GM12878 (cell line): ENCODE measurements around the gene SCMH1. TPM values are rescaled to one million over a fixed set of nuclear protein-coding genes. Genes with fewer than 3 reads are reported as not detected.
"Not testable (repeated sequence)": the region's sequence is repeated elsewhere in the genome, so short reads cannot be mapped to it uniquely, and the experiment has no call there.

Experiments
- ATAC-seq: fragments of 200-7000 bp; cut with Tn5 transposase; 3 replicates; pipeline ENCODE4 v1.9.1; 2020; ENCODE audit warnings: mild to moderate bottlenecking, moderate library complexity
- BruUV-seq: library from RNA; stranded (reverse); fragments of 400-500 nt; replicated peaks from 2 replicates; lab custom pipeline; 2021; lab: Mats Ljungman, UMichigan
- CTCF ChIA-PET: fragments of 300-600 bp; sonication (Branson Sonifier 250); formaldehyde crosslinking; extraction: SDS; loops from one replicate; lab custom pipeline; 2021; ENCODE audit warnings: inconsistent platforms; lab: Yijun Ruan, JAX
- POLR2A ChIA-PET: fragments of 350-600 bp; formaldehyde crosslinking; extraction: SDS; loops from one replicate; lab custom pipeline; 2021; ENCODE audit warnings: inconsistent platforms; lab: Charles Lee
- RAD21 ChIA-PET: fragments of 300-600 bp; sonication (Branson Sonifier 250); formaldehyde crosslinking; loops from one replicate; lab custom pipeline; 2023; ENCODE audit warnings: antibody characterized with exemption; ENCODE audit not compliant: unreplicated experiment; lab: Charles Lee
- SMC1A ChIA-PET: fragments of 300-600 bp; sonication (Branson Sonifier 250); formaldehyde crosslinking; loops from one replicate; lab custom pipeline; 2023; ENCODE audit not compliant: unreplicated experiment, uncharacterized antibody; lab: Charles Lee
- DNase-seq: peaks from one replicate; pipeline ENCODE4 v3.0.0-alpha.2; 2011; ENCODE audit warnings: low read depth, low spot score
- FAIRE-seq: peaks from 3 replicates; lab custom pipeline; 2011; peaks lifted over from hg19 to GRCh38; lab: Jason Lieb, UNC
- H2AFZ ChIP-seq: 2 replicates; pipeline ENCODE4 v1.6.0; 2011; ENCODE audit warnings: low read depth, low read length, control low read depth; ENCODE audit not compliant: control insufficient read depth
- H3K27ac ChIP-seq: 2 replicates; pipeline ENCODE4 v1.5.1; 2011; ENCODE audit warnings: control low read depth; ENCODE audit not compliant: control insufficient read depth, insufficient read depth
- H3K27me3 ChIP-seq, 2 experiments: replicated peaks in 1 of 2; 2 replicates each; pipeline versions ENCODE4 v1.6.0 to v1.6.1; 2011; ENCODE audit warnings: low read length in 1 of 2; ENCODE audit not compliant: control insufficient read depth in 2 of 2, insufficient read depth in 2 of 2
- H3K36me3 ChIP-seq, 2 experiments: 2 replicates each; pipeline ENCODE4 v1.5.1; 2011; ENCODE audit warnings: low read length in 1 of 2; ENCODE audit not compliant: control insufficient read depth in 2 of 2, insufficient read depth in 2 of 2
- H3K4me1 ChIP-seq: 2 replicates; pipeline ENCODE4 v1.6.1; 2011; ENCODE audit warnings: mild to moderate bottlenecking, low read length, moderate library complexity, mixed read lengths; ENCODE audit not compliant: control insufficient read depth, insufficient read depth
- H3K4me2 ChIP-seq: 2 replicates; pipeline ENCODE4 v1.6.0; 2011; ENCODE audit warnings: control low read depth; ENCODE audit not compliant: control insufficient read depth, insufficient read depth
- H3K4me3 ChIP-seq: fragments of 200-600 bp; sonication (generic); 2 replicates; pipeline ENCODE4 v1.5.1; 2016
- H3K79me2 ChIP-seq: 2 replicates; pipeline ENCODE4 v1.6.0; 2011; ENCODE audit warnings: low read length; ENCODE audit not compliant: control insufficient read depth, insufficient read depth
- H3K9ac ChIP-seq: 2 replicates; pipeline ENCODE4 v1.8.0; 2011; ENCODE audit warnings: low read length, control low read depth, mixed read lengths; ENCODE audit not compliant: control insufficient read depth, insufficient read depth
- H3K9me3 ChIP-seq: replicated peaks from 3 replicates; pipeline ENCODE4 v1.5.1; 2011; ENCODE audit warnings: mild to moderate bottlenecking, low read length; ENCODE audit not compliant: control insufficient read depth, insufficient read depth
- H4K20me1 ChIP-seq: 2 replicates; pipeline ENCODE4 v1.6.0; 2011; ENCODE audit not compliant: control insufficient read depth, insufficient read depth
- BCL3 ChIP-seq: IDR thresholded peaks from 2 replicates; pipeline ENCODE4 v1.6.1; 2011; ENCODE audit warnings: borderline replicate concordance, low read depth, mild to moderate bottlenecking, moderate library complexity, low read length; ENCODE audit not compliant: insufficient read depth, poor library complexity, severe bottlenecking
- BCLAF1 ChIP-seq: fragments of 450-650 bp; IDR thresholded peaks from 2 replicates; pipeline ENCODE4 v1.6.1; 2017; ENCODE audit warnings: antibody characterized with exemption, mild to moderate bottlenecking, moderate library complexity
- CREB1 ChIP-seq: IDR thresholded peaks from 2 replicates; pipeline ENCODE4 v1.6.1; 2012; ENCODE audit warnings: low read depth, mild to moderate bottlenecking, inconsistent platforms
- CREM ChIP-seq: IDR thresholded peaks from 2 replicates; pipeline ENCODE4 v1.6.1; 2014; ENCODE audit warnings: antibody characterized with exemption, low read depth
- HDAC2 ChIP-seq: fragments of 200-600 bp; sonication (generic); IDR thresholded peaks from 2 replicates; pipeline ENCODE4 v1.6.1; 2017
- RAD21 ChIP-seq: IDR thresholded peaks from 2 replicates; pipeline ENCODE4 v1.6.1; 2011; ENCODE audit warnings: mild to moderate bottlenecking, low read depth, low read length, moderate library complexity; ENCODE audit not compliant: insufficient read depth
- RAD51 ChIP-seq: fragments of 450-650 bp; IDR thresholded peaks from 2 replicates; pipeline ENCODE4 v1.6.1; 2016; ENCODE audit warnings: moderate library complexity, mild to moderate bottlenecking, inconsistent platforms
- REST ChIP-seq: IDR thresholded peaks from 2 replicates; pipeline ENCODE4 v1.6.1; 2012; ENCODE audit warnings: mild to moderate bottlenecking, low read depth, low read length
- SMAD1 ChIP-seq: fragments of 450-650 bp; IDR thresholded peaks from 2 replicates; pipeline ENCODE4 v1.6.1; 2018; ENCODE audit warnings: mild to moderate bottlenecking, low read depth; ENCODE audit not compliant: partially characterized antibody
- TARDBP ChIP-seq: IDR thresholded peaks from 2 replicates; pipeline ENCODE4 v1.6.1; 2016; ENCODE audit warnings: borderline replicate concordance
- WGBS: methylation state at CpG from one replicate; pipeline ENCODE4 v1.1.6; 2016; ENCODE audit warnings: low lambda C conversion rate; ENCODE audit not compliant: insufficient replicate concordance, insufficient coverage; ENCODE audit errors: missing lambda C conversion rate; 5-methylcytosine and 5-hydroxymethylcytosine counted together
- in situ Hi-C: fragments of 300-500 bp; cut with MboI; formaldehyde crosslinking; loops from 9 replicates; pipeline ENCODE4 v1.14.3; 2018; ENCODE audit warnings: mixed read lengths
- intact Hi-C: fragments of 100-400 bp; cut with micrococcal nuclease; formaldehyde crosslinking; loops from one replicate; pipeline ENCODE4 v1.14.2; 2022; ENCODE audit not compliant: unreplicated experiment
- polyA plus RNA-seq, 11 experiments: library from polyadenylated mRNA; depleted of rRNA in 4 of 11; unstranded in 6 of 11; stranded (reverse) in 5 of 11; fragments of >200 nt; fragmentation: Nextera tagmentation in 4 of 11; fragmentation: Illumina TruSeq in 1 of 11; extraction: Ambion mirVana in 4 of 11; extraction: Trizol in 1 of 11; gene quantifications; 1 replicate in 1 of 11; 2 replicates in 10 of 11; pipeline versions ENCODE4 v1.2.1 to v1.2.3, GENCODE V29; 2011 to 2016; ENCODE audit warnings: inconsistent platforms in 2 of 11, missing spikeins in 2 of 11, low read depth in 1 of 11
- total RNA-seq, 4 experiments: library from RNA; depleted of rRNA in 3 of 4; stranded (reverse); fragments of >200 nt in 3 of 4; fragmentation: Illumina TruSeq in 1 of 4; extraction: Trizol in 1 of 4; gene quantifications; 2 replicates each; pipeline versions ENCODE4 v1.2.1 to v1.2.3, GENCODE V29; 2013 to 2021

The SCMH1 gene
- total and polyA plus RNA-seq, 10 of the 15 experiments (the other 5 are each of a cell fraction or from before 2014, with no cell fraction given) = 7.5 to 44.1 (median 27.8) TPM

GRCh38 chr1:41117241-41117640 lies 124.9 kb downstream of the SCMH1 start:
- DNase-seq, H3K9ac ChIP-seq, H2AFZ ChIP-seq, H3K9me3 ChIP-seq, H3K27me3 ChIP-seq, H3K36me3 ChIP-seq, H3K27ac ChIP-seq, H4K20me1 ChIP-seq, BruUV-seq, POLR2A ChIA-PET, SMC1A ChIA-PET, in situ Hi-C loops, H3K4me1 ChIP-seq, H3K4me3 ChIP-seq, ATAC-seq, RAD21 ChIA-PET, H3K4me2 ChIP-seq, intact Hi-C loops, FAIRE-seq, H3K79me2 ChIP-seq, CTCF ChIA-PET: not testable (repeated sequence)
- 99% methylated on average over 13 of the region's 15 CpGs for WGBS

- H3K79me2 ChIP-seq = no peaks in the 10 kb centered on the region
- no peaks in the 10 kb centered on the region for H3K9me3 ChIP-seq
- no peak for ATAC-seq
- ChIA-PET POLR2A (no interaction called here), CTCF (no interaction called here), RAD21 (no interaction called here), SMC1A (no interaction called here)
- WGBS = 97% methylated on average over 1 of the region's 1 CpG
- H3K36me3 ChIP-seq = peaks cover 2 to 7% of the 10 kb centered on the region in 2 experiments
- intact Hi-C loops (no loop called here), in situ Hi-C loops (no loop called here)
- no peak overlapping the region for H3K9ac ChIP-seq
- H3K4me1 ChIP-seq = no peaks in the 10 kb centered on the region
- DNase-seq = no peak
- BruUV-seq = TSS peak; percentile 31
- no peak overlapping the region for H3K4me2 ChIP-seq
- H2AFZ ChIP-seq = no peak overlapping the region
- H3K27ac ChIP-seq = no peak overlapping the region
- no peak overlapping the region for H3K4me3 ChIP-seq
- H4K20me1 ChIP-seq = no peaks in the 10 kb centered on the region
- no peak for FAIRE-seq
- H3K27me3 ChIP-seq = no peaks in the 10 kb centered on the region
- TF ChIP-seq HDAC2 = no peak
- TF ChIP-seq BCLAF1 = no peak
- no peak for TF ChIP-seq RAD51
- TF ChIP-seq TARDBP = no peak
- TF ChIP-seq RAD21 = no peak
- TF ChIP-seq REST = no peak
- no peak for TF ChIP-seq CREB1
- no peak for TF ChIP-seq CREM
- no peak for TF ChIP-seq BCL3
- no peak for TF ChIP-seq SMAD1
These were observed 131.4 kb downstream of the SCMH1 start for GRCh38 chr1:41110736-41111135.
